AG09319 (cell line): ENCODE measurements around the gene FASTK.

Source experiments
- DNase-seq: peaks from one replicate; pipeline ENCODE4 v3.0.0-alpha.2; 2010; ENCODE audit warnings: low read depth; ENCODE audit errors: extremely low read depth
- CTCF ChIP-seq: IDR thresholded peaks from 2 replicates; pipeline ENCODE4 v1.5.1; 2011; ENCODE audit warnings: low read depth, mild to moderate bottlenecking, inconsistent platforms, low read length, moderate library complexity

FASTK gene

GRCh38 chr7:151116603-151117440 lies 36.2 kb upstream of the FASTK start:
- TF ChIP-seq CTCF = no peak
- DNase-seq = no peak

- TF ChIP-seq CTCF = no peak
- no peak for DNase-seq
These were observed 35.3 kb upstream of the FASTK start for GRCh38 chr7:151115836-151116418.

- DNase-seq = no peak
- no peak for TF ChIP-seq CTCF
These were observed 34.7 kb upstream of the FASTK start for GRCh38 chr7:151115121-151115835.

- DNase-seq = no peak
These were observed 33.8 kb upstream of the FASTK start for GRCh38 chr7:151114151-151115090.

GRCh38 chr7:151113344-151114150 lies 32.9 kb upstream of the FASTK start:
- no peak for TF ChIP-seq CTCF
- DNase-seq = peak; percentile 45

More at GRCh38 chr7:151114151-151115090, 33.8 kb upstream of the FASTK start:
- TF ChIP-seq CTCF = no peak

GRCh38 chr7:151110941-151111645 lies 30.5 kb upstream of the FASTK start:
- peak; percentile 84 for TF ChIP-seq CTCF
- DNase-seq = peak; percentile 32
